SU-DHL-6 (cell line): ENCODE results near the gene TMEM115.

Source experiments
- EZH2phosphoT487 ChIP-seq: fragments of 200-600 bp; sonication (generic), shearing (Covaris generic); conservative IDR thresholded peaks from 2 replicates; pipeline ENCODE4 v1.6.1; 2018; ENCODE audit warnings: mild to moderate bottlenecking, antibody characterized with exemption, low read length, moderate library complexity, mixed read lengths
- TF ChIP-seq, protein P1 (sequence below): fragments of 200-600 bp; sonication (generic); IDR thresholded peaks from one replicate; pipeline ENCODE4 v1.5.1; 2017; ENCODE audit warnings: antibody characterized with exemption, mild to moderate bottlenecking, low read length, moderate library complexity; ENCODE audit not compliant: insufficient read depth, poor library complexity, severe bottlenecking

DNA sequence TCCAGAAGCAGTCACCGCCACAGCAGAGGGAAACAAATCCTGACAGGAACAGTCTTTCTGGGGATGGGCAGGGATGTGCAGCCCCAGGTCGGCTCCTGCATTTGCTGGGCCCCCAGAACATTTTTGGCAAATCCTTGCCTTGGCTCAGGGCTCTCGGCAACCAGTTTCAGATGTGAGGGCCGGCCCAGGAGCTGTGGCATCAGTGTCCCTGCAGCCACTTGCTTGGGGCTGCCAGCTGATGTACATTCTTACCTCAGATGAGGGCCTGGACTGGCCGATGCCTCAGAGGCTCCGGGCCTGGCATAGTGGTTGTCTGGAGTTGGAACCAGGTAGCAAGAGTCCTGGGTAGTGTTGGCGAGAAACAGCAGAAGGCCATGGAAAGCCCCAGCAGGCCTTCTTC, 4.5 kb downstream of the TMEM115 start:
- TF ChIP-seq, protein P1, sequence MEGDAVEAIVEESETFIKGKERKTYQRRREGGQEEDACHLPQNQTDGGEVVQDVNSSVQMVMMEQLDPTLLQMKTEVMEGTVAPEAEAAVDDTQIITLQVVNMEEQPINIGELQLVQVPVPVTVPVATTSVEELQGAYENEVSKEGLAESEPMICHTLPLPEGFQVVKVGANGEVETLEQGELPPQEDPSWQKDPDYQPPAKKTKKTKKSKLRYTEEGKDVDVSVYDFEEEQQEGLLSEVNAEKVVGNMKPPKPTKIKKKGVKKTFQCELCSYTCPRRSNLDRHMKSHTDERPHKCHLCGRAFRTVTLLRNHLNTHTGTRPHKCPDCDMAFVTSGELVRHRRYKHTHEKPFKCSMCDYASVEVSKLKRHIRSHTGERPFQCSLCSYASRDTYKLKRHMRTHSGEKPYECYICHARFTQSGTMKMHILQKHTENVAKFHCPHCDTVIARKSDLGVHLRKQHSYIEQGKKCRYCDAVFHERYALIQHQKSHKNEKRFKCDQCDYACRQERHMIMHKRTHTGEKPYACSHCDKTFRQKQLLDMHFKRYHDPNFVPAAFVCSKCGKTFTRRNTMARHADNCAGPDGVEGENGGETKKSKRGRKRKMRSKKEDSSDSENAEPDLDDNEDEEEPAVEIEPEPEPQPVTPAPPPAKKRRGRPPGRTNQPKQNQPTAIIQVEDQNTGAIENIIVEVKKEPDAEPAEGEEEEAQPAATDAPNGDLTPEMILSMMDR: no peak
- no peak for TF ChIP-seq EZH2phosphoT487
